GM18502 (cell line): Measurements from ENCODE around the gene NLGN1.

Experiments
- ATAC-seq: cut with Tn5 transposase; IDR thresholded peaks from one replicate; pipeline ENCODE4 v1.9.1; 2021; ENCODE audit warnings: mild to moderate bottlenecking; ENCODE audit not compliant: unreplicated experiment, poor library complexity

Gene NLGN1

GRCh38 chr3:173745952-173746682 is 348.6 kb downstream of the NLGN1 start:
- ATAC-seq = no peak

DNA sequence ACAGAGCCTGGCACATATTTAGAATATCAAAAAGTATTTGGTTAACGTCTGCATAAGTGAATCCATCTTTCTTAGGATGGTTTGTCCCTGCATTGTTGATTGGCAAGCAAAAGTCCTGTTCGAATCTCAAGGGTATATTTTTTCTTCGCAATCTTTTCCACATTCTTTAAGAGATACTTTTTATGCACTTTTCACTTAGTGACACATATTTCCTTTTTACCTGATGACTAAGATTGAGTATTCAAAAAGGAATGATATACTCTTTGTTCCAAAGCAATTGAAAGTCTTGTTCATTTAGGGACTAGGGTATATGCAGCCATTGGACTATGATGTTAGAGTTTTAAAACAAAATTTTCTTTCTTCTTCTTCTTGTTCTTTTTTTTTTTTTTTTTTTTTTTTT is 349.9 kb downstream of the NLGN1 start:
- no peak for ATAC-seq

DNA sequence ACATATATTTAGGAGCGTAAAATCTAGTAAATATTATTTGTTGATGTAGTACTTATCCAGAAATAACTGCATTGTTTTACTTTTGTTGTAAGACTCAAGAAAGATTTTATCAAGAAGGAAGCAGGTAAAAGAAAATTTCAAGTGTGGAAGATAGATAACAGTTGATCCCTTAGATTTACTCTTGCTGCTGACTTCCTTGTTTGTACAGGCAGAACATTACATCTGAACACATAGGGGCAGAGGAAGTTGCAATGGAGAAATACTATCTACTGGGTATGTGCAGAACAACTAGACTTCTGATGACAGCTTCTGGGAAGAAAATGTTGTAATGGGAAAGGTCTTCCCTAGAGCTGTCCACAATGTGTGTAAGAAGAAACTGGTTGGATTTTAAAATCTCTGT is 350.6 kb downstream of the NLGN1 start:
- ATAC-seq = no peak

DNA sequence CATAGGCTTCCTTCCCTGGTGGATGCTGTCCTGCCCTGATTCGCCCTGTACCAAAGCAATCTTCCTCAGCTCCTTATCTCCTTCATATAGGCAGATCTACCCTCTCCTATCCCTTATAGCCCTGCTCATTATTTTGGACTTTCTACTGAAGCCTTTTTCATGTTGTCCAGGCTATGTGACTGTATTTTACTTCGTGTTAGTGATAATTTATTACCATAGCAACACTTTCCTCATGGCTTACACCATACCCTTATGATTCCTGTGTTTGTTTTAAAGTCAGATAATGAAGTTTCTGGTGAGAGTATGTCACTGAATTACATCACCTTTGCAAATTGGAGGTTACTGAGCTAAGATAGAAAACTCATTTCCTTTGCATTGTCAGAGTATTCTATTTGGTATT is 352.6 kb downstream of the NLGN1 start:
- no peak for ATAC-seq

DNA sequence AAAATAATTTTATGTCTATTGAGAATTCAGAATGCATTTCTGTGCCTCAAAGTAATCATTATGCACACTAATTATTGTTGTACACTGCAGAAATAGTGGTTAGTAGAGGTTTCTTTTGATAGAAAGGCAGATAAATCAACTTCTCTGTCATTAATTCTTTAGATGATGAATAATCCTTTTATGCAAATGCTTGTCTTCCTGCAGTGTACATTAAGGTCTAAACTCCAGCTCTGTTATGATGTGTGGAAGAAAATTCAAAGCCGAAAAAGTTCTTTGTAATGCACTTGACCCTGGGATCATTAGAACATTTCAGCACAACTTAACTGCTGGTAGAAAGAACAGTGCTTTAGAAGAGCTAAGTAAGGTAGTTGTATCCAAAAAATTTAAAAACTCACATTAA is 353.0 kb downstream of the NLGN1 start:
- ATAC-seq = no peak

- ATAC-seq = no peak
Measured at GRCh38 chr3:173753593-173753992, 356.0 kb downstream of the NLGN1 start.

GRCh38 chr3:173755161-173755560 is 357.6 kb downstream of the NLGN1 start:
- ATAC-seq = no peak

DNA sequence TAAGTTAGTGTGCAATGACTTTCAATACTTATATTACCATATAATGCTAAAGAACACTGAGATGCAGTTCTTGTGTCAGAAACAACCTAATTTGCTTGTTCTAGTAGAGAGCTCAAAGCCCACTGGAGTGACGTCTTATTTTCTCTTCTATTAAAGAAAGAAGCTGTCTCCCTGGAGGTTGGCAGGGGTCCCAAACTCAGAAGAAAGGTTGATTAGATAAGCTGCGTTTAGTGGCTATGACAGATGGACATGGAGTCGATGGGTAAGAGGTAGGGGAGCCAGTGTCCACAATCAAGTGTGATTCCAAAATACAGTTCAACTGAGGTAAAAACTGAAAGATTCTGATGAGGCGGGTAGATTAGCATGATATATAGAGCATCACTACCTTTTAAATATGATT is 363.6 kb downstream of the NLGN1 start:
- ATAC-seq = no peak

- no peak for ATAC-seq
Measured at GRCh38 chr3:173762501-173762900, 365.0 kb downstream of the NLGN1 start.

- ATAC-seq = no peak
Measured at GRCh38 chr3:173770011-173770410, 372.5 kb downstream of the NLGN1 start.

- ATAC-seq = no peak
Measured at GRCh38 chr3:173770796-173771573, 373.4 kb downstream of the NLGN1 start.

DNA sequence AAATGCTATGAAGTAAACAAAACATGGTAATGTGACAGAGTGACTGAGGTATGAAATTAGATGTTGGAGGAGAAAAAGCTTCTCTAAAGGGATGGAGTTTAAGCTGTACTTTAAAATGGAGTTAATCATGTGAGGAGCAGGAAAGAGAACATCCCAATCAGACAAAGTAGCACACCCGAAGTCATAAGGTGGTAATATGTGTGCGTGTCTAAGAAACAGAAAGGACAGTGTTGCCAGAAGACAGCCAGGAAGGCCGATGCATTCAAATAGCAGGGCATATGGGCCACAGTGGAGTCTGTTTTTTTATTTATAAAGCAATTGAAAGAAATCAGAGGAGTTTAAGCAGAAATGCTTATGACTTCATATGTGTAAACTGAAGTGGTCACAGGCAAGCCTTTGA is 376.3 kb downstream of the NLGN1 start:
- ATAC-seq = no peak

DNA sequence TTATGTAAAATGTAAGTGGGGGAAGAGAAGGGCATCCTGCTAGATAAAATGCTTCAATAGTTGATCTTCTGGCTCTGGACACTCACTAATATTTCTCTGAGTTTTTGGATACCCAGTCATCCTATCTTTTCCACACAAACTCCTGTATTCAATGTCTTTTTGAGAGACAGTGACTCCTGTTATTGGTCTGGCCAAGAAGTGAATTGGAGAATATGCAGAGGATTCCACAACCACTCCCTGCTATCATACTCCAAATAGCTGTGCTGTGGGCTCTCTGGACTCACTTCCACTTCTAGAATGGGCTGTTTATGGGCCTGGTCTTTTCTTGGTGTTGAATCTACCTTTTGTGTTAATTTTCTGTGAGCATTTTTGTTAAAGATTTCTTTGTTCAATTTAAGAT is 376.8 kb downstream of the NLGN1 start:
- no peak for ATAC-seq

DNA sequence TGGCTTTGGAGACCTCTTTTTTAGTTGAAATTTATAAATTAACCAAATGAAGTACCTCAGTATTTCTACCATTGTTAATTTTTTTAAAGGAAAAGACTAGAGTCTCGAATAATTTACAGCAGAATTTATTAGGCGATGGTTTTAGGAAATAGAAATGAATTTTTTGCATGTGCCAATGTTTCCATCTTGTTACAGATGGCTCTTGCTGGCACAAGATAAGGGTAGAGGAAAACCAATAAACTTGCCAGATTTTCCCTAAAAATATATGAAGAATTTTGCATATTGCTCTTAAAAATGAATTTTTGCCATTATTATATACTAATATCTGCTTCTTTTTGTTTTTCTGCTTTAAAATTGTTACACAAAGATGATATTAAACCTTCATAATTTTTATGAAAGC is 380.7 kb downstream of the NLGN1 start:
- no peak for ATAC-seq

DNA sequence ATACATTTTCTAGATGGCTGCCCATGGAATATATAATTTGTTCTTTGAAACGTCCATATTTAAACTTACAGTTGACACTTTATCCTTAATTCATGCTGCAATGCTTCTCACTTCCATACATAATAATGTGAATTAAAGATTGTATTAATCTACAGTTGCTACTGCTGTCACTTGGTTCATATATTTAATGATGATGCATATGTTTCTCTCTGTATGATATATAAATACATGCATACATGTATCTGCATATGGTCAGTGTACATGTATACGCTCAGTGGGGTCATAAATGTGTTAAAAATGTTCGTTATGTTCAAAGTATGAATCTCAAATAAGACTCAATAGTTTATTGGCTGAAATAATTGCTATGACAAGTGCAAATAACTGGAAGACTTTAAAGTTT is 382.5 kb downstream of the NLGN1 start:
- ATAC-seq = no peak

- ATAC-seq = no peak
Measured at GRCh38 chr3:173785004-173785403, 387.5 kb downstream of the NLGN1 start.

DNA sequence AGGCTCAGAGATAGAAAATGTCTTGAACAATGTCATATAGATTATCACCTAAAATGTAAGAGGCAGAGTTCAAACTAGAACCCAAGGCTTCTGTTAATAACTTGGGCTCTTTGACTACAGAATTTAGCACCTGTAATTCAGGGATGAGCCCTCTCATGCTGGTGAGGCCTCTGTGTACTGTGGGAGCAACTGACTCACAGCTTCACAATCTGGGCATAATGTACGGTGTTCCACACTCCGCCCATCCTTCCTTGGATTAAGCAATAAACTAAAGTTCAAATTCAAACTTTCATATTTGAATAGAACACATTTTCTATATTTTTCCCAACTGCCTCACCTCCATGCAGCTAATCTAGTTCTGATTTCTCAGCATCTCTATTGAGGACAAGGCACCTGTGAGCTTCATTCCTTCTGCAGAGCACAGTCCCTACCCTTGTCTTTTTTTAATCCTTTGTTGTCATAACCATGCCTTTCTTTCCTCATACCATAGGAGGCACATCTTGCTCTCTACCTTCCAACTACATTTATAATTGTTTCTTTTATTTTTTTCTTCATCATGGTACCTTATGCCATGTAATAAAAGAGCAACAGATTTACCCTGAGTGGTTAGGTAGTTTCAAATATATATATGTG is 392.1 kb downstream of the NLGN1 start:
- ATAC-seq = no peak

DNA sequence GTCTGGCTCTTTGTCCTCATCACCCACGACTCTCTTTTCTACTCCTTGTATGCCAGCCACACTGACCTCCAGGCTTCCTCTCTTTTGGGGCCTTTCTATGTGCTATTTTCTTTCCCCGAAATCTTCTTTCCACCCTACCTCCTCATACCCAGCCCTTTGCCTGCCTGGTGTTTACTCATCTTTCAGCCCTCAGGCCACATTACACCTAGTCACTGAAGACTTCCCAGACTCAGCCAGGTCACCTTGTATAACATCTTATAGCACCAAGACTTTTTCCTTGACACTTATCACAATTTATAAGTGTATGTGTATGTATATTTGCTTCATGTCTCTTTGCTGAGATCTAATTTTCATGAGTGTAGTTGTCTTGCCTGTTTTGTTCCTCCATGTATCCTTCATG is 396.4 kb downstream of the NLGN1 start:
- no peak for ATAC-seq

DNA sequence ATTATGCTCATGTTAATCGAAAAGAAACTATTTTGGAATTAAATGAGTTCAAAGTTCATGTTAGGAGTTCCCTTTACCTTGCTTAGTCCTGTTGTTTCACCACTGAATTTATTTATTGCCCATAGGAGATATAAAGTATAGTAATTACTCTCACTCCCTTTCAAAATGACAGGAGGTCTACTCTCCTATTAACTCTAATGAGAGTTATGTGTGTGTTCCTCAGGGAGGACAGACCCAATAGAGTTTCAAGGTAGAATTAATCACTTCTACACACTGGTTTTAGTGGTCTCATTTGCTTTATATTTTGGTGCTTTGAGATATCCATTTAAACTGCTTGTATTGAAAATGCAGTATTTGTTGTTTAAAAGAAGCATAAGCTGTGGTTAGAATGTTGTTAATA is 398.9 kb downstream of the NLGN1 start:
- no peak for ATAC-seq

GRCh38 chr3:173796890-173797289 is 399.3 kb downstream of the NLGN1 start:
- no peak for ATAC-seq

- ATAC-seq = no peak
Measured at GRCh38 chr3:173799060-173799816, 401.7 kb downstream of the NLGN1 start.
